ENCODE measurements around the gene MTUS2. TPM values are rescaled to one million over a fixed set of nuclear protein-coding genes. Genes with fewer than 3 reads are reported as not detected.
"Not testable (repeated sequence)": the region's sequence is repeated elsewhere in the genome, so short reads cannot be mapped to it uniquely, and the experiment has no call there.

MTUS2 gene
- total RNA-seq, 1 donor = 0.36 TPM

DNA sequence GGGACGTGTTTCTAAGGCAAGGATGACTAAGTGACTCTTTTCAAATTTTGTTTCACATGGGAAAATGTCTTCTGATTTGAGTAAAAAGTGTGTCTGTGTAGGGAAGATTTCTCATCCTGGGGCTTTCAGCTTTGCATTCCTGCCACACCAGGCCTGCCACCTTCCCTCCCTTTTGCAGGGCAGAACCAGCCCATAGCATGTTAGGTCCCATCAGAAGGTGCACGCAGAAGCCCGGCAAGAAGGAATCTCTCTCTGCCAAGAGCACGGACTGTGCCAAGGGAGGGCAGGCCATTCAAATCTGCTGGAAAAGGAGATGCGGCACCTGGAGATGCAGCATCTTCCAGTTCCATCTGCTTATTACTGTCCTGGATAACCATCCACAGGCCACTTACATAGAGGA, 563.3 kb downstream of the MTUS2 start:
- Histone ChIP-seq H3K27me3 (ENCODE audit: insufficient read depth, low read length) (no peaks in the 10 kb centered on the region), H2AFZ (ENCODE audit: low read length) (no peak overlapping the region), H3K4me2 (ENCODE audit: insufficient read depth, low read length) (no peak overlapping the region), H3K9me3 (ENCODE audit: low read depth, low read length) (peaks cover 2% of the 10 kb centered on the region), H4K20me1 (ENCODE audit: insufficient read depth, low read length) (no peaks in the 10 kb centered on the region), H3K79me2 (ENCODE audit: insufficient read depth, low read length) (no peaks in the 10 kb centered on the region), H3K36me3 (ENCODE audit: insufficient read depth, low read length) (no peaks in the 10 kb centered on the region), H3K27ac (ENCODE audit: low read depth, low read length) (no peak overlapping the region), H3K4me1 (ENCODE audit: insufficient read depth, low read length) (no peaks in the 10 kb centered on the region), H3K4me3 (ENCODE audit: insufficient read depth, low read length) (no peak overlapping the region)
- TF ChIP-seq, protein P1, sequence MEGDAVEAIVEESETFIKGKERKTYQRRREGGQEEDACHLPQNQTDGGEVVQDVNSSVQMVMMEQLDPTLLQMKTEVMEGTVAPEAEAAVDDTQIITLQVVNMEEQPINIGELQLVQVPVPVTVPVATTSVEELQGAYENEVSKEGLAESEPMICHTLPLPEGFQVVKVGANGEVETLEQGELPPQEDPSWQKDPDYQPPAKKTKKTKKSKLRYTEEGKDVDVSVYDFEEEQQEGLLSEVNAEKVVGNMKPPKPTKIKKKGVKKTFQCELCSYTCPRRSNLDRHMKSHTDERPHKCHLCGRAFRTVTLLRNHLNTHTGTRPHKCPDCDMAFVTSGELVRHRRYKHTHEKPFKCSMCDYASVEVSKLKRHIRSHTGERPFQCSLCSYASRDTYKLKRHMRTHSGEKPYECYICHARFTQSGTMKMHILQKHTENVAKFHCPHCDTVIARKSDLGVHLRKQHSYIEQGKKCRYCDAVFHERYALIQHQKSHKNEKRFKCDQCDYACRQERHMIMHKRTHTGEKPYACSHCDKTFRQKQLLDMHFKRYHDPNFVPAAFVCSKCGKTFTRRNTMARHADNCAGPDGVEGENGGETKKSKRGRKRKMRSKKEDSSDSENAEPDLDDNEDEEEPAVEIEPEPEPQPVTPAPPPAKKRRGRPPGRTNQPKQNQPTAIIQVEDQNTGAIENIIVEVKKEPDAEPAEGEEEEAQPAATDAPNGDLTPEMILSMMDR (IDR thresholded peaks at IDR 0.05; ENCODE audit: extremely low read depth, low read depth, low read length) = no peak
- DNase-seq (ENCODE audit: insufficient read length, low spot score, missing footprints) = no peak

DNA sequence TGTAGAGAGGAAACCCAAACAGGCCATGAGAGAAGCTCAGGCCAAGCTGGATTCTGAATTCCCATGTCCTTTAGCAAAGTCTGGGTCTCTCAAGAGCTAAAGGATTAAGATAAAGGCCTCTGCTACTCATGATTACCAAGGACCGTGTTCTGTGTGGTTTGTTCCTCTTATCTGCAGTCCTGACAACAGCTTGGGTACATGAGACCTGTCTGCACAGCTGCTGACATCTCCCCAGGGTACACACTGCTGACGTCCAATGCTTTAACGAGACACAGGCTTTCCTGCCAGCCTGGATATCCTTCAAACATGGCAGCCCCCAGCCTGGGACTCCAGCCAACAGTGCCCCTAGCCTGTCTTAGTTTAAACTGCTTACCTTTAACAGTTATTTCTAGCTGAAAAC, 564.3 kb downstream of the MTUS2 start:
- no peak overlapping the region for H2AFZ ChIP-seq (ENCODE audit: low read length)
- no peaks in the 10 kb centered on the region for H3K27me3 ChIP-seq (ENCODE audit: insufficient read depth, low read length)
- H3K4me3 ChIP-seq (ENCODE audit: insufficient read depth, low read length) = no peak overlapping the region
- H3K4me2 ChIP-seq (ENCODE audit: insufficient read depth, low read length) = no peak overlapping the region
- no peaks in the 10 kb centered on the region for H3K36me3 ChIP-seq (ENCODE audit: insufficient read depth, low read length)
- TF ChIP-seq, protein P1 (IDR thresholded peaks at IDR 0.05; ENCODE audit: extremely low read depth, low read depth, low read length) = no peak
- H3K79me2 ChIP-seq (ENCODE audit: insufficient read depth, low read length) = no peaks in the 10 kb centered on the region
- H3K4me1 ChIP-seq (ENCODE audit: insufficient read depth, low read length) = no peaks in the 10 kb centered on the region
- no peaks in the 10 kb centered on the region for H3K9me3 ChIP-seq (ENCODE audit: low read depth, low read length)
- no peak for DNase-seq (ENCODE audit: insufficient read length, low spot score, missing footprints)
- no peaks in the 10 kb centered on the region for H4K20me1 ChIP-seq (ENCODE audit: insufficient read depth, low read length)
- no peak overlapping the region for H3K27ac ChIP-seq (ENCODE audit: low read depth, low read length)

DNA sequence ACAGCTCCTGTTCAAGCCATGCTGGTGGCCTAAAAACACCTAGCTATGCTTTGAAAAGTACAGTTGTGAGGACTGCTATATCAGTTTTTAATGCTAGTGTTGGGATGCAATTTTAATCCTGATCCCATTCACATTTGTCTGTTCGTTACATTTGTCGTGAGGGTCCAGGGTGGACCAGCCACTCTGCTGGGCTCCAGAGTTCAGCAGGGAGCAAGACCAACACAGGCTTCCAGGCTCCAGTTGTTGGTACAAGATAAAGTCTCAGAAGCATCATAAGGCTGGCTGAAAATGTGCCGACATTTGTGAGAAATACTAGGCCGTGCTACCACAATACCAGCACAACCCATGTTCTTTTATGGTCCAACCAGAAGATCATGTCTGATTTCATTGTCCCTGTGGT, 564.7 kb downstream of the MTUS2 start:
- Histone ChIP-seq H3K79me2 (ENCODE audit: insufficient read depth, low read length) (no peaks in the 10 kb centered on the region), H3K4me3 (ENCODE audit: insufficient read depth, low read length) (no peak overlapping the region), H3K4me1 (ENCODE audit: insufficient read depth, low read length) (no peaks in the 10 kb centered on the region), H3K4me2 (ENCODE audit: insufficient read depth, low read length) (no peak overlapping the region), H3K27ac (ENCODE audit: low read depth, low read length) (no peak overlapping the region), H2AFZ (ENCODE audit: low read length) (no peak overlapping the region), H3K36me3 (ENCODE audit: insufficient read depth, low read length) (no peaks in the 10 kb centered on the region), H3K27me3 (ENCODE audit: insufficient read depth, low read length) (no peaks in the 10 kb centered on the region), H3K9me3 (ENCODE audit: low read depth, low read length) (no peaks in the 10 kb centered on the region), H4K20me1 (ENCODE audit: insufficient read depth, low read length) (no peaks in the 10 kb centered on the region)
- DNase-seq (ENCODE audit: insufficient read length, low spot score, missing footprints) = no peak
- TF ChIP-seq, protein P1 (IDR thresholded peaks at IDR 0.05; ENCODE audit: extremely low read depth, low read depth, low read length) = no peak

DNA sequence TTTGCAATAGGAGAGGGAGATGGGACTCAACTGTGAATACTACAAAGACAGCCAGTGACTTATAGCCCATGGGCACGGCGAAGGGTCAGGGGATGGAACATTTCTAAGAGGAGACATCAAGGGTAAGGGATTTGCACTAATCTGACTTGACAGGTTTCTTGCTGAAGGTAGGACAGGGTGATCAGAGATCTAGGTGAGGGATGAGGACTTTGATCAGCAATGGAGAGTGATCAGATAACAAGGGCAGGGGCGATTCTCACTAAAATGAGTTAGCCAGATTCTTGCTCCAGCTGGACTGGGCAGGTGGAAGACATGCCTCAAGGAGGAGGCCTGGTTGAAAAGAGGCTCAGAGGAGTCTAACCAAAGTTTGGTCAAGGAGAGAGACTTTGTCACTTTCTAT, 566.1 kb downstream of the MTUS2 start:
- Histone ChIP-seq H3K4me1 (ENCODE audit: insufficient read depth, low read length) (no peaks in the 10 kb centered on the region), H3K36me3 (ENCODE audit: insufficient read depth, low read length) (no peaks in the 10 kb centered on the region), H3K27ac (ENCODE audit: low read depth, low read length) (no peak overlapping the region), H3K79me2 (ENCODE audit: insufficient read depth, low read length) (no peaks in the 10 kb centered on the region), H3K9me3 (ENCODE audit: low read depth, low read length) (no peaks in the 10 kb centered on the region), H3K4me3 (ENCODE audit: insufficient read depth, low read length) (no peak overlapping the region), H4K20me1 (ENCODE audit: insufficient read depth, low read length) (no peaks in the 10 kb centered on the region), H2AFZ (ENCODE audit: low read length) (no peak overlapping the region), H3K4me2 (ENCODE audit: insufficient read depth, low read length) (no peak overlapping the region), H3K27me3 (ENCODE audit: insufficient read depth, low read length) (no peaks in the 10 kb centered on the region)
- TF ChIP-seq, protein P1 (IDR thresholded peaks at IDR 0.05; ENCODE audit: extremely low read depth, low read depth, low read length) = no peak
- no peak for DNase-seq (ENCODE audit: insufficient read length, low spot score, missing footprints)

DNA sequence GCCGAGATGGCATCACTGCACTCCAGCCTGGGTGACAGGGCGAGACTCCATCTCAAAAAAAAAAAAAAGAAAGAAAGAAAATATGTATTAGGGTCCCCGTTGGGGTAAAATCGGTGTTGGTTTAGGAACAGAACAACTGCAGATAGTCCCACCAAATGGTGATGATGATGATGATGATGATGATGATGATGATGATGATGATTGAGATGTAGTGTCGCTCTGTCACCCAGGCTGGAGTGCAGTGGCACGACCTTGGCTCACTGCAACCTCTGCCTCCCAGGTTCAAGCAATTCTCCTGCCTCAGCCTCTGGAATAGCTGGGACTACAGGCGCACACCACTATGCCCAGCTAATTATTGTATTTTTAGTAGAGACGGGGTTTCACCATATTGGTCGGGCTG, 570.5 kb downstream of the MTUS2 start:
- not testable (repeated sequence) for H3K4me3 ChIP-seq (ENCODE audit: insufficient read depth, low read length); H3K4me2 ChIP-seq (ENCODE audit: insufficient read depth, low read length); H3K79me2 ChIP-seq (ENCODE audit: insufficient read depth, low read length); H3K9me3 ChIP-seq (ENCODE audit: low read depth, low read length); H3K27ac ChIP-seq (ENCODE audit: low read depth, low read length); DNase-seq (ENCODE audit: insufficient read length, low spot score, missing footprints); H2AFZ ChIP-seq (ENCODE audit: low read length); H3K36me3 ChIP-seq (ENCODE audit: insufficient read depth, low read length); H4K20me1 ChIP-seq (ENCODE audit: insufficient read depth, low read length); H3K4me1 ChIP-seq (ENCODE audit: insufficient read depth, low read length)
- H3K27me3 ChIP-seq (ENCODE audit: insufficient read depth, low read length) = peaks cover 24% of the 10 kb centered on the region

Data from osteoblast (primary cell).